ENCODE data around the gene TRIM2. TPM values are rescaled to one million over a fixed set of nuclear protein-coding genes. Genes with fewer than 3 reads are reported as not detected.

TRIM2 gene
- total RNA-seq, 1 donor from 2014 or later = 20.2 TPM

DNA sequence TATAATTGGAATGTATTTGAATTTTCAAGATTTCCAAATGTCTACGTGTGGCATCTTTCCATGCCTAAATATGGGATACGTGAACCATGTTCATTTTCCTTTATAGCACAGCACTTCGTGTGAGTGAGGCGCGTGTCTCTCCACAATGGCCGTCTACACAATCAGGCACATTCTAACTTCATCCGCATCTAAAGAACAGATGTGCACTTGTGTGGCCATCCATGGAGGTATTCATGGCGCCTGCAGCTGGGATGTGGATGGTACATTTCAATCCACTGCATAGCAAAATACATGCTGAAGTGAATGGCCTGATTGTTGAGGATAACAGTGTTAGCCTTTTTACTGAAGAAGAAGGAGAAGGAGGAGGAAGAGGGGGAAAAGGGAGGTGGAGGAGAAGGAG, 34.5 kb upstream of the TRIM2 start:
- intact Hi-C loops (cut with micrococcal nuclease) = no loop called here
- Histone ChIP-seq H3K9me3 (replicated peaks) (peaks cover 5% of the 10 kb centered on the region), H3K4me1 (no peaks in the 10 kb centered on the region), H3K4me3 (no peak overlapping the region), H3K36me3 (no peaks in the 10 kb centered on the region), H3K27ac (replicated peaks) (no peak overlapping the region), H3K27me3 (ENCODE audit: low read depth) (peaks cover 34% of the 10 kb centered on the region)
- TF ChIP-seq, protein P1, sequence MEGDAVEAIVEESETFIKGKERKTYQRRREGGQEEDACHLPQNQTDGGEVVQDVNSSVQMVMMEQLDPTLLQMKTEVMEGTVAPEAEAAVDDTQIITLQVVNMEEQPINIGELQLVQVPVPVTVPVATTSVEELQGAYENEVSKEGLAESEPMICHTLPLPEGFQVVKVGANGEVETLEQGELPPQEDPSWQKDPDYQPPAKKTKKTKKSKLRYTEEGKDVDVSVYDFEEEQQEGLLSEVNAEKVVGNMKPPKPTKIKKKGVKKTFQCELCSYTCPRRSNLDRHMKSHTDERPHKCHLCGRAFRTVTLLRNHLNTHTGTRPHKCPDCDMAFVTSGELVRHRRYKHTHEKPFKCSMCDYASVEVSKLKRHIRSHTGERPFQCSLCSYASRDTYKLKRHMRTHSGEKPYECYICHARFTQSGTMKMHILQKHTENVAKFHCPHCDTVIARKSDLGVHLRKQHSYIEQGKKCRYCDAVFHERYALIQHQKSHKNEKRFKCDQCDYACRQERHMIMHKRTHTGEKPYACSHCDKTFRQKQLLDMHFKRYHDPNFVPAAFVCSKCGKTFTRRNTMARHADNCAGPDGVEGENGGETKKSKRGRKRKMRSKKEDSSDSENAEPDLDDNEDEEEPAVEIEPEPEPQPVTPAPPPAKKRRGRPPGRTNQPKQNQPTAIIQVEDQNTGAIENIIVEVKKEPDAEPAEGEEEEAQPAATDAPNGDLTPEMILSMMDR (IDR thresholded peaks at IDR 0.05; ENCODE audit: borderline replicate concordance) = no peak
- no peak for DNase-seq

DNA sequence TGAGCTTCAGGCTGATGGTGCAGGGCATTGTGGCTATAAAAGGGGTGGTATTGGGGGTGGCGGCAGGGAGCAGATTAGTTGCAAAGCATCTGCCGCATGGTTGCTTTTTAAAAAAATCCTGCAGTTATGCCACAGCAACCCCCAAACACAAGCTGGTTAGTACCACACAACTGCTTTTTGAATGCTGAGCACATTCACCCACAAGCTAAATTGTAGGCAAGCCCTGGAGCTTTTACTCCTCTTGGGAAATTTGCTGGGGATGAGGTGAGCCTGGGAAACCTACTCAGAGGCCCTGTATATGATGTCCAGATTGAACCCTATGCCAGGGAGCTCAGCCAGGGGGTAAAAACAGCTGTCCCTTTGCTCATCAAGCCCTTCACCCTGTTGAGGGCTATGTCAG, 33.8 kb upstream of the TRIM2 start:
- DNase-seq = no peak
- Histone ChIP-seq H3K9me3 (replicated peaks) (no peaks in the 10 kb centered on the region), H3K27me3 (ENCODE audit: low read depth) (peaks cover 34% of the 10 kb centered on the region), H3K4me1 (no peaks in the 10 kb centered on the region), H3K36me3 (no peaks in the 10 kb centered on the region), H3K27ac (replicated peaks) (no peak overlapping the region), H3K4me3 (no peak overlapping the region)
- TF ChIP-seq, protein P1 (IDR thresholded peaks at IDR 0.05; ENCODE audit: borderline replicate concordance) = no peak
- intact Hi-C loops (cut with micrococcal nuclease) = no loop called here

- no peak for DNase-seq
- H3K4me1 ChIP-seq = no peaks in the 10 kb centered on the region
- TF ChIP-seq, protein P1 (IDR thresholded peaks at IDR 0.05; ENCODE audit: borderline replicate concordance) = no peak
- intact Hi-C loops (cut with micrococcal nuclease) = no loop called here
- H3K27ac ChIP-seq (replicated peaks) = no peak overlapping the region
- H3K27me3 ChIP-seq (ENCODE audit: low read depth) = peaks cover 4% of the 10 kb centered on the region
- H3K36me3 ChIP-seq = no peaks in the 10 kb centered on the region
- no peaks in the 10 kb centered on the region for H3K9me3 ChIP-seq (replicated peaks)
- no peak overlapping the region for H3K4me3 ChIP-seq
Observed at GRCh38 chr4:153174821-153175567, 29.2 kb upstream of the TRIM2 start.

- Histone ChIP-seq H3K27me3 (ENCODE audit: low read depth) (no peaks in the 10 kb centered on the region), H3K4me3 (no peak overlapping the region), H3K27ac (replicated peaks) (no peak overlapping the region), H3K4me1 (no peaks in the 10 kb centered on the region), H3K36me3 (no peaks in the 10 kb centered on the region), H3K9me3 (replicated peaks) (no peaks in the 10 kb centered on the region)
- TF ChIP-seq, protein P1 (IDR thresholded peaks at IDR 0.05; ENCODE audit: borderline replicate concordance) = no peak
- DNase-seq = no peak
- intact Hi-C loops (cut with micrococcal nuclease) = no loop called here
Observed at GRCh38 chr4:153176938-153177337, 27.3 kb upstream of the TRIM2 start.

DNA sequence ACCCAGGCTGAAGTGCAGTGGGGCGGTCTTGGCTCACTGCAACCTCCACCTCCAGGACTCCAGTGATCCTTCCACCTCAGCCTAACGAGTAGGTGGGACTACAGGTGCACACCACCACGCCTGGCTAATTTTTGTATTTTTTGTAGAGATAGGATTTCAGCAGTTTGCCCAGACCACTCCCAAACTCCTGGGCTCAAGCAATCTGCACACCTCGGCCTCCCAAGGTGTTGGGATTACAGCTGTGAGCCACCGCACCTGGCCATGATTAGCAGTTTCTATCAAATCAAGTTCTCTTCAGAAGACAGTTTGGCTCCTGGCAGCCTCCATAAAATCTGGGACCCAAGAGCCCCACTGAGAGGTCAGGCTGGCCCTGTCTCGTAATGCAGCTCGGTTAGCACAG, 26.4 kb upstream of the TRIM2 start:
- H3K4me1 ChIP-seq = no peaks in the 10 kb centered on the region
- no peak for DNase-seq
- intact Hi-C loops (cut with micrococcal nuclease) = no loop called here
- no peaks in the 10 kb centered on the region for H3K36me3 ChIP-seq
- H3K9me3 ChIP-seq (replicated peaks) = no peaks in the 10 kb centered on the region
- H3K4me3 ChIP-seq = no peak overlapping the region
- H3K27ac ChIP-seq (replicated peaks) = no peak overlapping the region
- TF ChIP-seq, protein P1 (IDR thresholded peaks at IDR 0.05; ENCODE audit: borderline replicate concordance) = no peak
- H3K27me3 ChIP-seq (ENCODE audit: low read depth) = no peaks in the 10 kb centered on the region
